ENCODE results near the gene MLPH.

The MLPH gene

DNA sequence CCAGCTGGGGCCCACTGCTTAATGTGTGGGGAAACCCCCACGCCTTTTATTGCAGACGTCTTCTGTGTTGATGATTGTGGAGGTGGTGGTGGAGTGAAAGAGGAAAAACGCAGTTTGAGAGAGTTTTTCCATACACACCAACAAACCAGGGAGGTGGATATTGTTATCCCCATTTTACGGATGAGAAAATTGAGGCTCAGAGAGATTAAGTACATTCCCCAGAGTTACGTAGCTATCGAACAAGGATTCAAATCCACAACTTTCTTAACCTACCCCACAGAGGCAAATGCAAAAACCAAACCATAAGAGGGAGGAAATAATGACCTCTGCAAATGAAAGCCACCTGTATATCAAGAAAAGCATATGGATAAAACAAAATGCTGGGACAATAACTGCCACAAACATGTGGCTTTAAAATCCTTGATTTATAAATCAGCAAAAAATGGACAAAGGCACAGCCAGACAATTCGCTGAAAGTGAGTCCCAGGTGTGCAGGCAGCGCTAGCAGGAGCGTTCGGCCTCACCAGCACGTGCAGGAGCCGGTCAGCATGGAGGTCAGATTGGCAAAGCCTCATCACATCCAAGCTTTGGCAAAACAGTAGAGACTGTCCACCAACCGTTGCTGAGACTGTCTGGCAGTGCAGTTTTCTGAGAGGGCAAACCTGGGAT is 116.1 kb downstream of the MLPH start:
- no peak for DNase-seq (ENCODE audit: low read depth in 2 of 2)

DNA sequence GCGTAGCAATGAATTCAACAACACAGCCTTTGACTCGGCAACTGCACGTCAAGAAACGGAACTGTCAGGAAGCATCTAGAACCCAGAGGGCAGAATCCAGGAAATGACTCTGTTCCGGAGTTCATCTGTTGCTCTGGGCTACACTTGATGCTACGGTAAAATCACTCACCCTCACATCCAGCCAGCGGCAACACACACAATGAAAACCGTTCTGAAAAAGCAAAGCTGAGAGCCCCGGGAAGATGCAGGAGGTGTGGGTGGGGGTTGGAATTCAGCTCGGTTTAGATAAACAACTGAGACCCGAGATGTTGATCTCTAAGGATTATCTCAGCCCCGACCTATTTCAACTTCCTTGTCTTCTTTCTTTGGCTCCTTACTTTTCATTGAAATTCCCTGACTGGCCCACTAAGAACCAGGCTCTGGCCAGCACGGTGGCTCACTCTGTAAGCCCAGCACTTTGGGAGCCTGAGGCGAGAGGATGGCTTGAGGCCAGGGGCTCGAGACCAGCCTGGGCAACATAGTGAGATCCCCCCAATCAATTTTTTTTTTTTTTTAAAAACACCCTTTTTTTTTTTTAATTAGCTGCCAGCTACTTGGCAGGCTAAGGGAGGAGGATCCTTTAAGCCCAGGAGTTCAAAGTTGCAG is 116.8 kb downstream of the MLPH start:
- DNase-seq (ENCODE audit: low read depth in 2 of 2), result no peak

DNA sequence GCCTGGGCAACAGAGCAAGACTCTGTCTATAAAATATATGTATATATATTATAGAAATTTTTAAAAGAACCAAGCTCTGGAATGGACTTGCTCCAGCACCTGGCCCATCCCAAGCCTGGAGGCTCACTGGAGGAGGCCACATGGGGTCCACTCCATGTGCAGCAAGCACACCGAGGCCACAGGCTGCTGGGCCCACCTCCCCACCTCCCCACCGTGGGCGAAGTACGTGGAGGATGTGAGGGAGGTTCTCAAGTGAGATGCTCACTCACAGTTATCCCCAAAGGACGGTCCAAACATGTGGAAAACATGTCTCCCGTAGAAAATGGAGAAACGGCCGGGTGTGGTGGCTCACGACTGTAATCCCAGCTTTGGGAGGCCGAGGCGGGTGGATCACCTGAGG is 117.3 kb downstream of the MLPH start:
- no peak for DNase-seq (ENCODE audit: low read depth in 2 of 2)
